H1 (cell line): ENCODE results near the gene SNX19. TPM values are rescaled to one million over a fixed set of nuclear protein-coding genes. Genes with fewer than 3 reads are reported as not detected.

ENCODE experiments used
- EGR1 ChIP-seq: IDR thresholded peaks from 2 replicates; pipeline ENCODE4 v1.6.1; 2011; ENCODE audit warnings: low read depth, low read length, borderline replicate concordance
- FOSL1 ChIP-seq: IDR thresholded peaks from 2 replicates; pipeline ENCODE4 v1.6.1; 2011; ENCODE audit warnings: mild to moderate bottlenecking, low read depth, low read length, moderate library complexity; ENCODE audit not compliant: insufficient read depth
- polyA plus RNA-seq, 7 experiments: library from polyadenylated mRNA; depleted of rRNA in 3 of 7; stranded (reverse) in 5 of 7; unstranded in 2 of 7; fragments of >200 nt in 5 of 7; fragments of 200-250 nt in 2 of 7; gene quantifications; 1 replicate in 5 of 7; 2 replicates in 1 of 7; 4 replicates in 1 of 7; pipeline versions ENCODE4 v1.2.1 to v1.2.3, GENCODE V29; 2011 to 2013; ENCODE audit warnings: missing spikeins in 2 of 7, mixed read lengths in 2 of 7
- total RNA-seq: library from RNA; stranded (reverse); fragmentation: NEBNext Ultra II Directional; extraction: Animal tissue kit (Norgen Biotek cat#: 25700); gene quantifications from 2 replicates; pipeline ENCODE4 v1.2.1, GENCODE V29; 2021
- TF ChIP-seq, protein P1 (sequence below): fragments of 300-600 bp; sonication (generic); IDR thresholded peaks from 2 replicates; pipeline ENCODE4 v1.7.1; 2012; ENCODE audit warnings: low read length, moderate library complexity, mild to moderate bottlenecking, inconsistent platforms; ENCODE audit not compliant: insufficient replicate concordance

Gene SNX19
- total and polyA plus RNA-seq, 2 of the 8 experiments (the other 6 are each of a cell fraction or from before 2014, with no cell fraction given), result 15.0 to 25.2 TPM

DNA sequence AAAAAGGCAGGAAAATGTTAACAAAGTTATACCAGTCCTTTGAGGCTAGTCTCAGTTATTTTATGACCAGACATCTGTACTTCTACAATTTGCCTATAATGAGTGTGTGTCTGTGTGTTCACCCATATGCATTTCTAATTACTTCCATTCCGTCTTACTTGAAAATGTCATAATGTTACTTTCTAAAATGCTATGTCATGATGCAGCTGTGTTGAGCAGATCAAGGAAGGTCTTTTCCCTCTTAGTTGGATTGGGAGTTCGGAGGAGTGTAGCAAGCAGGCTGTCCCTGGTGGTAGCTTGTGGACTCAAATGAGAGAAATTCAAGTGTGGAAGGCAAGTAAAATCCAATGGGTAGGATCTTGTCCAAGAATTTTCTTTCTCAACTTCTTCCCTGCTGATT lies 3.0 kb downstream of the SNX19 start (continued):
- TF ChIP-seq, protein P1, sequence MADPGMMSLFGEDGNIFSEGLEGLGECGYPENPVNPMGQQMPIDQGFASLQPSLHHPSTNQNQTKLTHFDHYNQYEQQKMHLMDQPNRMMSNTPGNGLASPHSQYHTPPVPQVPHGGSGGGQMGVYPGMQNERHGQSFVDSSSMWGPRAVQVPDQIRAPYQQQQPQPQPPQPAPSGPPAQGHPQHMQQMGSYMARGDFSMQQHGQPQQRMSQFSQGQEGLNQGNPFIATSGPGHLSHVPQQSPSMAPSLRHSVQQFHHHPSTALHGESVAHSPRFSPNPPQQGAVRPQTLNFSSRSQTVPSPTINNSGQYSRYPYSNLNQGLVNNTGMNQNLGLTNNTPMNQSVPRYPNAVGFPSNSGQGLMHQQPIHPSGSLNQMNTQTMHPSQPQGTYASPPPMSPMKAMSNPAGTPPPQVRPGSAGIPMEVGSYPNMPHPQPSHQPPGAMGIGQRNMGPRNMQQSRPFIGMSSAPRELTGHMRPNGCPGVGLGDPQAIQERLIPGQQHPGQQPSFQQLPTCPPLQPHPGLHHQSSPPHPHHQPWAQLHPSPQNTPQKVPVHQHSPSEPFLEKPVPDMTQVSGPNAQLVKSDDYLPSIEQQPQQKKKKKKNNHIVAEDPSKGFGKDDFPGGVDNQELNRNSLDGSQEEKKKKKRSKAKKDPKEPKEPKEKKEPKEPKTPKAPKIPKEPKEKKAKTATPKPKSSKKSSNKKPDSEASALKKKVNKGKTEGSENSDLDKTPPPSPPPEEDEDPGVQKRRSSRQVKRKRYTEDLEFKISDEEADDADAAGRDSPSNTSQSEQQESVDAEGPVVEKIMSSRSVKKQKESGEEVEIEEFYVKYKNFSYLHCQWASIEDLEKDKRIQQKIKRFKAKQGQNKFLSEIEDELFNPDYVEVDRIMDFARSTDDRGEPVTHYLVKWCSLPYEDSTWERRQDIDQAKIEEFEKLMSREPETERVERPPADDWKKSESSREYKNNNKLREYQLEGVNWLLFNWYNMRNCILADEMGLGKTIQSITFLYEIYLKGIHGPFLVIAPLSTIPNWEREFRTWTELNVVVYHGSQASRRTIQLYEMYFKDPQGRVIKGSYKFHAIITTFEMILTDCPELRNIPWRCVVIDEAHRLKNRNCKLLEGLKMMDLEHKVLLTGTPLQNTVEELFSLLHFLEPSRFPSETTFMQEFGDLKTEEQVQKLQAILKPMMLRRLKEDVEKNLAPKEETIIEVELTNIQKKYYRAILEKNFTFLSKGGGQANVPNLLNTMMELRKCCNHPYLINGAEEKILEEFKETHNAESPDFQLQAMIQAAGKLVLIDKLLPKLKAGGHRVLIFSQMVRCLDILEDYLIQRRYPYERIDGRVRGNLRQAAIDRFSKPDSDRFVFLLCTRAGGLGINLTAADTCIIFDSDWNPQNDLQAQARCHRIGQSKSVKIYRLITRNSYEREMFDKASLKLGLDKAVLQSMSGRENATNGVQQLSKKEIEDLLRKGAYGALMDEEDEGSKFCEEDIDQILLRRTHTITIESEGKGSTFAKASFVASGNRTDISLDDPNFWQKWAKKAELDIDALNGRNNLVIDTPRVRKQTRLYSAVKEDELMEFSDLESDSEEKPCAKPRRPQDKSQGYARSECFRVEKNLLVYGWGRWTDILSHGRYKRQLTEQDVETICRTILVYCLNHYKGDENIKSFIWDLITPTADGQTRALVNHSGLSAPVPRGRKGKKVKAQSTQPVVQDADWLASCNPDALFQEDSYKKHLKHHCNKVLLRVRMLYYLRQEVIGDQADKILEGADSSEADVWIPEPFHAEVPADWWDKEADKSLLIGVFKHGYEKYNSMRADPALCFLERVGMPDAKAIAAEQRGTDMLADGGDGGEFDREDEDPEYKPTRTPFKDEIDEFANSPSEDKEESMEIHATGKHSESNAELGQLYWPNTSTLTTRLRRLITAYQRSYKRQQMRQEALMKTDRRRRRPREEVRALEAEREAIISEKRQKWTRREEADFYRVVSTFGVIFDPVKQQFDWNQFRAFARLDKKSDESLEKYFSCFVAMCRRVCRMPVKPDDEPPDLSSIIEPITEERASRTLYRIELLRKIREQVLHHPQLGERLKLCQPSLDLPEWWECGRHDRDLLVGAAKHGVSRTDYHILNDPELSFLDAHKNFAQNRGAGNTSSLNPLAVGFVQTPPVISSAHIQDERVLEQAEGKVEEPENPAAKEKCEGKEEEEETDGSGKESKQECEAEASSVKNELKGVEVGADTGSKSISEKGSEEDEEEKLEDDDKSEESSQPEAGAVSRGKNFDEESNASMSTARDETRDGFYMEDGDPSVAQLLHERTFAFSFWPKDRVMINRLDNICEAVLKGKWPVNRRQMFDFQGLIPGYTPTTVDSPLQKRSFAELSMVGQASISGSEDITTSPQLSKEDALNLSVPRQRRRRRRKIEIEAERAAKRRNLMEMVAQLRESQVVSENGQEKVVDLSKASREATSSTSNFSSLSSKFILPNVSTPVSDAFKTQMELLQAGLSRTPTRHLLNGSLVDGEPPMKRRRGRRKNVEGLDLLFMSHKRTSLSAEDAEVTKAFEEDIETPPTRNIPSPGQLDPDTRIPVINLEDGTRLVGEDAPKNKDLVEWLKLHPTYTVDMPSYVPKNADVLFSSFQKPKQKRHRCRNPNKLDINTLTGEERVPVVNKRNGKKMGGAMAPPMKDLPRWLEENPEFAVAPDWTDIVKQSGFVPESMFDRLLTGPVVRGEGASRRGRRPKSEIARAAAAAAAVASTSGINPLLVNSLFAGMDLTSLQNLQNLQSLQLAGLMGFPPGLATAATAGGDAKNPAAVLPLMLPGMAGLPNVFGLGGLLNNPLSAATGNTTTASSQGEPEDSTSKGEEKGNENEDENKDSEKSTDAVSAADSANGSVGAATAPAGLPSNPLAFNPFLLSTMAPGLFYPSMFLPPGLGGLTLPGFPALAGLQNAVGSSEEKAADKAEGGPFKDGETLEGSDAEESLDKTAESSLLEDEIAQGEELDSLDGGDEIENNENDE, result no peak
- TF ChIP-seq EGR1 (no peak), FOSL1 (no peak)
